MM.1S (cell line): Measurements from ENCODE around the gene PHF21B.

Experiments
- DNase-seq: peaks from one replicate; pipeline ENCODE4 v3.0.0-alpha.2; 2015
- H2AFZ ChIP-seq: fragments of 300-600 bp; sonication (generic); 2 replicates; pipeline ENCODE4 v1.6.0; 2016; ENCODE audit warnings: antibody characterized with exemption, low read length
- H3F3A ChIP-seq: fragments of 300-600 bp; sonication (generic); 2 replicates; pipeline ENCODE4 v1.6.1; 2016; ENCODE audit warnings: mild to moderate bottlenecking, antibody characterized with exemption, low read length, moderate library complexity, mixed read lengths; ENCODE audit not compliant: insufficient read depth
- H3K27ac ChIP-seq: fragments of 300-600 bp; sonication (generic); 2 replicates; pipeline ENCODE4 v1.5.1; 2016; ENCODE audit warnings: mild to moderate bottlenecking, low read length
- H3K27me3 ChIP-seq: fragments of 300-600 bp; sonication (generic); replicated peaks from 2 replicates; pipeline ENCODE4 v1.6.0; 2016; ENCODE audit warnings: low read length; ENCODE audit not compliant: insufficient read depth
- H3K36me3 ChIP-seq: fragments of 300-600 bp; sonication (generic); replicated peaks from 2 replicates; pipeline ENCODE4 v1.6.1; 2016; ENCODE audit warnings: mild to moderate bottlenecking, low read length, mixed read lengths; ENCODE audit not compliant: insufficient read depth
- H3K4me1 ChIP-seq: fragments of 300-600 bp; sonication (generic); 2 replicates; pipeline ENCODE4 v1.6.1; 2016; ENCODE audit warnings: low read length, mixed read lengths
- H3K4me2 ChIP-seq: fragments of 300-600 bp; sonication (generic); 2 replicates; pipeline ENCODE4 v1.6.0; 2016; ENCODE audit warnings: low read depth, low read length
- H3K4me3 ChIP-seq: fragments of 300-600 bp; sonication (generic); 2 replicates; pipeline ENCODE4 v1.5.1; 2016; ENCODE audit warnings: low read length, mixed read lengths
- H3K79me2 ChIP-seq: fragments of 300-600 bp; sonication (generic); 2 replicates; pipeline ENCODE4 v1.6.1; 2016; ENCODE audit warnings: mixed run types, low read length, mixed read lengths
- H3K9ac ChIP-seq: fragments of 300-600 bp; sonication (generic); 2 replicates; pipeline ENCODE4 v1.6.1; 2016; ENCODE audit warnings: low read length, mixed read lengths
- H3K9me2 ChIP-seq: fragments of 300-600 bp; sonication (generic); replicated peaks from 2 replicates; pipeline ENCODE4 v1.6.1; 2016; ENCODE audit warnings: mild to moderate bottlenecking, low read length, mixed read lengths; ENCODE audit not compliant: insufficient read depth
- H3K9me3 ChIP-seq: fragments of 300-600 bp; sonication (generic); replicated peaks from 2 replicates; pipeline ENCODE4 v1.6.1; 2016; ENCODE audit warnings: mild to moderate bottlenecking, low read length, mixed read lengths; ENCODE audit not compliant: insufficient read depth
- H4K20me1 ChIP-seq: fragments of 300-600 bp; sonication (generic); 2 replicates; pipeline ENCODE4 v1.6.1; 2016; ENCODE audit warnings: mild to moderate bottlenecking, low read length, moderate library complexity, mixed read lengths; ENCODE audit not compliant: insufficient read depth
- CTCF ChIP-seq: fragments of 300-600 bp; sonication (generic); IDR thresholded peaks from 2 replicates; pipeline ENCODE4 v1.5.1; 2016; ENCODE audit warnings: antibody characterized with exemption, low read length, mixed read lengths
- EZH2 ChIP-seq: fragments of 300-600 bp; sonication (generic); optimal IDR thresholded peaks from 2 replicates; pipeline ENCODE3; 2017; ENCODE audit warnings: low read depth, mild to moderate bottlenecking, antibody characterized with exemption, low read length, mixed read lengths
- EZH2phosphoT487 ChIP-seq: fragments of 300-600 bp; sonication (generic); IDR thresholded peaks from 2 replicates; pipeline ENCODE4 v1.6.1; 2018; ENCODE audit warnings: antibody characterized with exemption, low read length

The PHF21B gene

GRCh38 chr22:44941207-44941606, 68.6 kb downstream of the PHF21B start:
- H3K27me3 ChIP-seq: peaks cover 100% of the 10 kb centered on the region
- H4K20me1 ChIP-seq: no peaks in the 10 kb centered on the region
- H3K9me2 ChIP-seq: no peaks in the 10 kb centered on the region
- no peaks in the 10 kb centered on the region for H3K4me1 ChIP-seq
- H3K36me3 ChIP-seq: no peaks in the 10 kb centered on the region
- no peaks in the 10 kb centered on the region for H3F3A ChIP-seq
- H3K79me2 ChIP-seq: no peaks in the 10 kb centered on the region
- no peak for DNase-seq
- no peak overlapping the region for H3K9ac ChIP-seq
- TF ChIP-seq CTCF (no peak), EZH2phosphoT487 (no peak), EZH2 (no peak)
- H3K4me3 ChIP-seq: no peak overlapping the region
- H3K27ac ChIP-seq: no peak overlapping the region
- no peak overlapping the region for H3K4me2 ChIP-seq
- H2AFZ ChIP-seq: no peak overlapping the region
- H3K9me3 ChIP-seq: no peaks in the 10 kb centered on the region

GRCh38 chr22:44940130-44940529, 69.7 kb downstream of the PHF21B start:
- no peak for TF ChIP-seq EZH2phosphoT487
- TF ChIP-seq CTCF: no peak
- TF ChIP-seq EZH2: no peak
- Histone ChIP-seq H3F3A (no peaks in the 10 kb centered on the region), H3K79me2 (no peaks in the 10 kb centered on the region), H3K9me3 (no peaks in the 10 kb centered on the region), H3K27me3 (peaks cover 99% of the 10 kb centered on the region), H3K9me2 (no peaks in the 10 kb centered on the region), H3K4me3 (no peak overlapping the region), H3K36me3 (no peaks in the 10 kb centered on the region), H3K4me2 (no peak overlapping the region), H2AFZ (no peak overlapping the region), H3K9ac (no peak overlapping the region), H4K20me1 (no peaks in the 10 kb centered on the region), H3K4me1 (no peaks in the 10 kb centered on the region), H3K27ac (no peak overlapping the region)
- DNase-seq: no peak

GRCh38 chr22:44939451-44939850, 70.4 kb downstream of the PHF21B start:
- H3K4me3 ChIP-seq: no peak overlapping the region
- DNase-seq: no peak
- no peak overlapping the region for H2AFZ ChIP-seq
- H3K4me1 ChIP-seq: no peaks in the 10 kb centered on the region
- no peaks in the 10 kb centered on the region for H3K9me3 ChIP-seq
- H3K9me2 ChIP-seq: no peaks in the 10 kb centered on the region
- H4K20me1 ChIP-seq: no peaks in the 10 kb centered on the region
- no peak overlapping the region for H3K27ac ChIP-seq
- no peak overlapping the region for H3K9ac ChIP-seq
- no peak overlapping the region for H3K4me2 ChIP-seq
- H3F3A ChIP-seq: no peaks in the 10 kb centered on the region
- H3K79me2 ChIP-seq: no peaks in the 10 kb centered on the region
- TF ChIP-seq CTCF: no peak
- TF ChIP-seq EZH2phosphoT487: no peak
- TF ChIP-seq EZH2: no peak
- peaks cover 99% of the 10 kb centered on the region for H3K27me3 ChIP-seq
- H3K36me3 ChIP-seq: no peaks in the 10 kb centered on the region
